Mucosa of gallbladder (tissue), 1 donor: Measurements from ENCODE around the gene RAB4A. TPM values are rescaled to one million over a fixed set of nuclear protein-coding genes. Genes with fewer than 3 reads are reported as not detected.

ENCODE experiments used
- DNase-seq: peaks from one replicate; pipeline ENCODE4 v3.0.0-alpha.2; 2020; ENCODE audit warnings: low spot score
- total RNA-seq: library from RNA; stranded (reverse); gene quantifications from one replicate; pipeline ENCODE4 v1.2.1, GENCODE V29; 2021
- donor health status: DM: no; HTN: no; CAD: no.

The RAB4A gene
- total RNA-seq, 1 donor from 2014 or later, result 109 TPM

GRCh38 chr1:229244091-229244490 is 26.8 kb upstream of the RAB4A start:
- DNase-seq, result no peak

GRCh38 chr1:229247871-229248270 is 23.0 kb upstream of the RAB4A start:
- no peak for DNase-seq

- DNase-seq, result no peak
These were observed 21.8 kb upstream of the RAB4A start for GRCh38 chr1:229248821-229249817.

- DNase-seq, result no peak
These were observed 20.9 kb upstream of the RAB4A start for GRCh38 chr1:229249854-229250644.

- DNase-seq, result no peak
These were observed 19.7 kb upstream of the RAB4A start for GRCh38 chr1:229251185-229251584.

GRCh38 chr1:229252228-229252984 is 18.5 kb upstream of the RAB4A start:
- DNase-seq, result no peak

GRCh38 chr1:229253151-229253974 is 17.5 kb upstream of the RAB4A start:
- peak; percentile 45 for DNase-seq

GRCh38 chr1:229254910-229255541 is 15.9 kb upstream of the RAB4A start:
- no peak for DNase-seq

GRCh38 chr1:229258031-229258756 is 12.7 kb upstream of the RAB4A start:
- DNase-seq, result peak; percentile 73

GRCh38 chr1:229258757-229259060 is 12.2 kb upstream of the RAB4A start:
- no peak for DNase-seq

- DNase-seq, result no peak
These were observed 10.6 kb upstream of the RAB4A start for GRCh38 chr1:229260297-229260696.

- no peak for DNase-seq
These were observed 8.7 kb upstream of the RAB4A start for GRCh38 chr1:229262239-229262638.

- no peak for DNase-seq
These were observed 7.7 kb upstream of the RAB4A start for GRCh38 chr1:229263254-229263653.

GRCh38 chr1:229264068-229264467 is 6.8 kb upstream of the RAB4A start:
- no peak for DNase-seq

GRCh38 chr1:229264487-229264886 is 6.4 kb upstream of the RAB4A start:
- DNase-seq, result no peak

- DNase-seq, result no peak
These were observed 4.6 kb upstream of the RAB4A start for GRCh38 chr1:229266274-229266673.

GRCh38 chr1:229266832-229267500 is 3.9 kb upstream of the RAB4A start:
- no peak for DNase-seq

GRCh38 chr1:229268505-229268904 is 2.4 kb upstream of the RAB4A start:
- DNase-seq, result no peak

GRCh38 chr1:229271448-229272159 is 693 bp downstream of the RAB4A start:
- DNase-seq, result no peak
